ENCODE data around the gene GIMAP8.

GIMAP8 gene

DNA sequence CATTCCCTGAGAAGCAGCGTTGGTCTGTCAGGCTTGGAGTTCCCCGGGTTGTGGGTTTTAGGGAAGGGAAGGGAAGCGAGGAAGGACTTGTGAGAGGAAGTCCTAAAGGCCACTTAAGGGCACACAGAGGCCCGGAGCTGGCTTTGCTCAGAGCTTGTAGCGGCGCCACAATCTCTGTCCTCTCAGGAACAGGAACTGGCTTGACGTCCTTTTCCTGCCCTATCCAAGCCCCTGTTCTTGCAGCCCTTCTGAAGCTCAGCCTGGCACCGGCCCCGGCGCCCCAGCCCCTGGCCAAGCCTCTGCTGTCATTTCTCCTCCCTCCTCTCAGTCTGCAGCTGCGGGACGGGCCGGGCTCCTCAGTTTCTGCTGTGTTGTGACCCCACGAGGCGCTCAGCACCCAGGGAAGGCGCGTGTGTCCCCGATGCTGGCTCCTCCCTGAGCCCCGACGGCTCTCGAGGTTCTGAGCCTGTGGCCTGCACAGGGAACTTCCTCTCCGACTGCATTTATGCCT is at the start of gene GIMAP8:
TSS of gene GIMAP8 (plus strand) at position 140 of the 511 bp plus-strand sequence. CDS start 16,069 bp downstream, outside the sequence.
- no peak for DNase-seq (ENCODE audit: low read depth in 2 of 2)

DNA sequence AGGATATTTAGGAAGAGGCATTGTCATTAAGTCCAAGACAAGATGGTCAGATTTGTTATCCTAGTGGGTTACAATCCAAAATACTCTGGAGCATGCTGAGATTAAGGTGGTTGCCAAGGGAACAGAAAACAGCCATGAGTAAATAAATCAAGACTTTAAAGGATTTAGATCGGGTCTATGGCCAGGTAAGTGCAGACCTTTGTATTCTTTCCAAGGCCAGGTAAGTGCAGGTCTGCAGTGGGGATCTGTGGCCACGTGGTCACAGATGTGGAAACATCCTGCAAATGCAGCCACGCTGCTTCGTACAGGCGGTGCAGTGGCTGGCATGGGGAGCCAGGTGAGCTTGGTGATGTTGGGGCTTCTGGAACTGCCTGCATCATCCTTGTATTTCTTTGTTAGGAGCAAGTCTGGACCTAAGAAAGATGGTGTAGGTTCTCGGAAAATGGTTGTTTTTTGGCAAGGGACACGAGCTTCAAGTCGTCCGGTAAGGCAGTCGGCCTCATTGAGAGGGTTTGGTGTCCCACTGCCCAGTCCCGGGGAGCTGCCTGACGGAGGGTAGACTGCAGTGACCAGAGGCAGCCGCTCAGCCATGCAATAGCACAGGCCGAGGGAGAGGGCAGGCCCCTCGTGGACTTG is 49.5 kb upstream of the GIMAP8 start:
- no peak for DNase-seq (ENCODE audit: low read depth in 2 of 2)

DNA sequence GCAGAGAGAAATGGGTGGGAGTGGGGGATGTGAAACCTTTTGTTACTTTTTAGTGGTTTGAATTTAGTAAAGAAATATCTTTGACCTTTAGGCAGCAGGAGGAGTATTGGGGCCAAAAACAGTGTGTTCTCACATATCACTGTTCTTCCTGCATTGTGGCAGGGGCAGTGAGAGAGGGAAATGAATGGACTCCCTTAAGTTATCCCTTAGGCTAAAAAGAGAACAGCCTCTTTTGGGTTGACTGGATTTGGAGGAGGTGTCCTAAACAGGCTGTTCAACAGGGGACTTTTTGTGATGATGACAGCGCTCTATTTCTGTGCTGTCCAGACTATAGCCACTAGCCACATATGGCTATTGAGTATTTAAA is 49.0 kb upstream of the GIMAP8 start:
- no peak for DNase-seq (ENCODE audit: low read depth in 2 of 2)

DNA sequence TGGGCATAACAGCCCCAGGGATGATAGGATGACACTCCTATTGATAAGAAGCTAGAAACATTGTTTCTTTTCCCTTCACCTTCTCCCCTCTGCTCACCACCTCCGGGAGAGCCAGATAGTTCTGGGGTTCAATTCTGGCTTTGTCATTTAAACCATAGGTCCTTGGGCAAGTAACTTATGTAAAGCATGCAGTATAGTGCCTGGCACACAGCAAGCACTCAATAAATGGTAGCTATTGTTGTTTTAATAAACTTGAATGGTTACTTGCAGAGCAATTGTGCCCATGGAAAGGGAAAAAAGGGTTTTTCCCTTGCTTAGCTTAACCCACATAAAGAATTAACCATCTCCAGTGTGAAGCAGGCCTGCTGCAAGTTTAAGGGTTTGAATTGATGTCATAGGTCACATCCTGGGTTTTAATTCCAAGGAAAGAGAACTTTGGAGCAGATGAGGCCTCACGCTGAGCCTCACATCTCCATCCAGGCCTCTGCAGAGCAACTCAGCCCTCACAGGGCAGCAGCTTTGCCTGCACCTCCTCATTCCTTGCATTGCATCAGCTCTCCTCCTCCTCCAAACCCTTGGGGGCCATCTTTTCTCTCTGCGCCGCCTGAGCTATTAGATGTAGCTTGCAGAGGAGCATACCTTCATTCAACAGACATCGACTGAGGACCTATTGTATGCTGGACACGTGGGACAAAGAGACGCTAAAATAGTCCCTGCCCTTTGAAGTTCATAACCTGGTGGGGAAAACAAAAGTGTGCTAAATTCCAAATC is 48.4 kb upstream of the GIMAP8 start:
- no peak for DNase-seq (ENCODE audit: low read depth in 2 of 2)

DNA sequence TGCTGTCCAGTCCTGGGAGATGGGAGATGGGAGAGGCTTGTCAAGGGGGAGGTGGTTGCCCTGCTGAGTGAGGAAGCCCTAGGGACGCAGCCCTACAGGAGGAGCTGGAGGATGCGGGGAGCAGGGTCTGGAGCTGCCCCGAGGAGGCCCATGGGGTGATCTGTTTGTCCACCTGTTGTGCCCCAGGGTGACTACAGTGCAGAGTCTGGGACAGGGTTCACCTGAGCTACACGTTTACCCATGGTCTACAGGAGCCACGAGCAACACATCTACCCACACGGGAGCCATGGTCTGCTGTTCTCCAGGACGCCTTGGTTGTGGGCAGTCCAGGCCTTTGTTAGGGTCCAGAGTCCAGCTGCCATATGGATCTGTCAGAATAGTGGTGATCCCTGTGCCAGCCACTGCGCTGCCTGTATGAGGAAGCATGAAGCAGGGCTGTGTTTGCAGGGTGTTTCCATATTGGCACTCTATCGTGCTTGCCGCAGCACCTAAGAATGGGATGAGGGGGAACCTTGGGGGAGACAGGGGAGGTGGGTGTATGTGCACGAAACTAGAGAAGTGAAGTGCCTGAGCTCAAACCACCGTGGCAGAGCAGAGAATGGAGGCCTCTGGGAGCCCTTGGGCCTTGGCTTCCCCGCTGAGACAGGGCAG is 47.6 kb upstream of the GIMAP8 start:
- DNase-seq (ENCODE audit: low read depth in 2 of 2) = no peak

DNA sequence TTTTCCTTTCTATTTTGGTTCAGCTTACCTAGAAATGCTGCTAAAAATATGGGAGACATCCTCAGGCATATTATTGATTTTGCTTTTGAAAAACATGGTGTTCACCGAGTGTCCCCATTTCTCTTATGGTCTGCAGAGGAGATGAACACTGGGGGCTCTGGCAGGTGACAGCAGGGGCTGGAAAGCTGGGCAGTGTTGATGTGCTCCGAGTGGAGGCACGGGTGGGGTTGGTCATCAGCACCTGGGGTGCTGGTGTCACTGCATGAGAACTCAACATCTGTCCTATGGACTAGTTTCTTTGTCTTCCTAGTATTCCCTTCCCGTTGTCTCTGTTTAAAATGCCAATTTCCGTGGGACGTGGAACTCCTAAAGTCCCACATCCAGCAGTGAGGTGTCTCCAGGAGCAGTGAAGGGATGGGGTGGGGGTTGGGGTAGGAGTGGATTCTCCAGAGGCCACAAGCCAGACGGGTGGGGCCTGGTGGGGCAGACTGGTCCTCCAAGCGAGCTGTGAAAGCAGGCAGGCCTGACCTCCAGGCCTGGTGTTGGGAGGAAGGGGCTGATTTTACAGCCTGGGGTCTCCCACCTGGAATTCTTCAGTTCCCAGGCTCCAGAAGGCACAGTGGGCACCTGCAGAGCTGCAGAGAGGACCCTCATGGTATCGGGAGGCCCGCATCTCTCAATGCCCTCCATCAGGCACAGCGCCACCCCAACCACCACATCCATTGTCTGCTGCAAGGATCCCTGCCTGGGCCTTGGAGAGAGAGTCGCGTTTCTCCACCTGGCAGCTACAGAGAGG is 46.9 kb upstream of the GIMAP8 start:
- DNase-seq (ENCODE audit: low read depth in 2 of 2) = no peak

DNA sequence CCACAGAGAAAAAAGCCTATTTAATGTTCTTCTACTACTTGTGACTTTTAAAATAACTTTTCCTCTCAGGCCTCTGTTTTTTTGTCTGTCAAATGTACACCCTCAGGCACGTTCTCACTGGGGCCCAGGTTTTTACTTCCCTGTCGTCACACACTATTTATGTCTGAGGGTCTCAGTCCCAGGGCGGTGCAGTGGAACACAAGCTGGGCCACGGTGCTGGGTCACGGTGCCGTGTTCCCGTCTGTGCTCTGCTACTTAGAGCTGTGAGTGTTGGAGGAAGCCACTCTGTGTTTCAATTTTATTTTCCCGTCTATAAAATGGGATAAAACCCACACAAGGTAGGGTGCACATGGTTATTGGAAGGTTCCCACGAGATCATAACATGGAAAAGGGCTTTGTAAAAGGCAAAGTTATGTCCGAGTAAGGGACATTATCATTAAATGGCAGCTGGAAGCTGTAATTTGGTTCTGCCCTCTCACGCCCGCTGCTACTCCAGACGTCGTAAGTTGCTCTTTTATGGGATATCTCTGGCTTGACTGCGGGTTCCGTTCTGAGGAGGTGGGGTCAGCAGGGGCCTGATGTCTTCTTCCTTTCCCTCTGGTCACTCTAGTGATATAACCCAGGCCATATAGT is 46.1 kb upstream of the GIMAP8 start:
- DNase-seq (ENCODE audit: low read depth in 2 of 2) = no peak

DNA sequence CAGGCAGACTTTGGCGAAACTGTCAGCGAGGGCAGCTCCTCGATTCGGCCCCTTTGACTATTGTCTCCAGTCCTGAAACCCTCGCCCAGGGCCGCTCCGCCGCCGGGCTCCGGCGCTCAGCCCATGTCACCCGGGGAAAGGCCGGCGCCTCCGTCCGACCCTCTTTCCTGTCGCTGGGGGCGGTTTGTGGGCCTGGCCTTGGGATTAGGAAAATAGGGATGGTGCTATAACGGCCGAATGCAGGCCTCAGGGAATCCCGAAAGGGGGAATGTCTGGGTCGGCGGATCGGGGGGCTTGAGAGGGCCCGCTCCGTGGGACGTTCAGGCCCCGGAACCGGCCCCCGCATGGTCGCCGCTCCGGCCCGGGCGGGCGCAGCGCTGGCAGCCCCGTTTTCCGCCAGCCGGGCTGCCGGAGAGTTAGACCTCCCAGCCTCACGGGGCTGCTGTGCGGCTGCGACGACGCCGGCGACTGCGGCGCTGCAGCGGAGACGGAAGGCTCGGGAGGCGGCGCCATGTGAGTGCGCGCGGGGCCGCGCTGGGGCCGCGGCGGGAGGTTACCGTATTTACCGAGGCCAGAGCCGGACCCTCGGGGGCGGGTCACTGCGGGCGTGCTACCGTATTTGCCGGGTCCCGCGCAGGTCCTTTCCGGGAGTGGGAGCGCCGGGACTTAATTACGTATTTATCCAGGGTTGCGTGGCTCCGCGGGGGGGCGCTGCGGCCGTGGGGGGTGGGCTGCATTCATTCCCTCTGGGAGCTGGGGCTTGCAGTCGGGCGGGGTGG is 45.4 kb upstream of the GIMAP8 start:
- DNase-seq (ENCODE audit: low read depth in 2 of 2) = peak; percentile 74 to 77

DNA sequence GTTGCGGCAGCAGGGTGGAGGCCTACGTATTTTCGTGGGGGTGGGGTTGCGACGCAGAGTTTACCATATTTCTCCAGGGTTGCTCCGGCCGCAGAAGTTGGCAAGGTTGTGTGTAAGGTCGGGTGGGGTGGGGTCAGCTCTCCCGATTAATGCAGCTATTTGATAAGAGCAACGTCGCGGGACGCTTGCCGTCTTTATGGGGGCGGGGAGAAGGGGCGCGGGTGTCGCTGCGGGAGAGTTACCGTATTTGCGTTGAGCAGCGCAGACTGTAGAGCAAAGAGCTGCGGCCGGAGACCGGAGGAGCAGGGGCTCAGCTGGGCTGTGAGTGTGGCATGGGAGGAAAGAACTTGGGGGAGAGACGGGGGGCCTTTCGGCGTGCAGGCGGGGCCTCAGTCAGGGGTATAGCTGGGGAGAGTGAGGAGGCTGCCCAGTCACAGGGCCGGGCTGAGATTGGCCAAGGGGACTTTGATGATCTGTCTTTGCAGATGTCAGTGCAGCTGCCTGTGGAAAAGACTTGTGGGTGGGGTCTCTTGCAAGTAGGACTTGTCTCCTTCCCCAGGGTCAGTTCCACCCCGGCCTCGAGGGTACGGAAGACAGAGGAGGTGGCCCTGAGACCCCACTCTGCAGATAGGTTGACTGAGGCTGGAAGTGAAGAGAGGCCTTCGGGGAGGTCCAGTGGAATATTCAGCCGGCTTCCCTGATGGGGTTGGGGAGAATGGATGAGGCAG is 44.7 kb upstream of the GIMAP8 start:
- DNase-seq (ENCODE audit: low read depth in 2 of 2) = no peak

DNA sequence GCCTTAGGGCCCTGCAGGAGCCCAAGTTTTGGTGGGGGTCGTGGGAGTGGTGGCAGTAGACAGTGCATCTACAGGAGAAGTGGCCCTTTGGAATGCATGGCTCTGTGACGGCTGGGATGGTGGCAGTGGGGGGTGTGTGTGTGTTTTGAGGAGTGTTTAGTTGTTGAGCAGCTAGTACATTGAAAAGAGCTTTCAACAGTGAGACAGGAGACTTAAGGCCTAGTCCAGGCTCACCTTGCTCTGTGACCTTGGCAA is 44.2 kb upstream of the GIMAP8 start:
- DNase-seq (ENCODE audit: low read depth in 2 of 2) = no peak

DNA sequence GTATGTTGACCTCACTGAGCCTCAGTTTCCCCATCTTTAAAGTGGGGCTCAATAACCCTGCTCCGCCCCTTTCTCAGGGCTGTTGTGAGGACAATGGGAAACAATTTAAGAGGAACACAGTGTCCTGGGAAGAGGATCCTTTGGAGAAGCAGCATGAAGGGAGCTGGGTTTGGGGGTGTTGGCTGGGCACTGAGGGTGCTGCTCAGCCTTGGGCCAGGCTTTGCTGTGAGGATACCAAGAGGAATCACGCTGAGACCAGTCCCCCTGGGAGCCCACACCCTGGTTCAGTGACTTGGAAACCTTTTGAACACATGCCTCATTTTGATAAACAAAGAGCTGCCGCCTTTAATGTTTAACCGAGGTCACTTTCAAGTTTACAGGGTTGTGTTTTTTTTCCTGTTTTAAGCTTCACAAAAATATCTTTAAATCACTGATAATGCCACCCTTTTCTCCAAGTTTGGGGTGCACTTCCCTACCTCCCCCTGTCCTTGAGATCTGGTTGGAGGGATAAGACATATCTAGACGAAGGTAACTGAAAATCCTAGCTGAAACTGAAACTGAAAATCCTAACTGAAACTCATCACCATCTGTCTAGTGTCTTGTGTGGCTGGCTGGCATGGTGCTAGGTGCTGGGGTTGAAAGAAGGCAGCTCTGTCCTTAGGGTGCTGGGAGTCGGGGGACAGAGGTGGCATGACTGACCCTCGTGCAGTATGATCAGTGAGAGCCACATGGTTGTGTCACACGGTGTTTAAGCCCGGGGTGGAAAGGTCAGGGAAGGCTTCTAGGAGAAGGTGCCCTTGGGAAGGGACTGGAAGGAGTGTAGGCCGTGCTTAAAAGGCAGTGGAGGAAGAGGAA is 43.6 kb upstream of the GIMAP8 start:
- DNase-seq (ENCODE audit: low read depth in 2 of 2) = no peak

DNA sequence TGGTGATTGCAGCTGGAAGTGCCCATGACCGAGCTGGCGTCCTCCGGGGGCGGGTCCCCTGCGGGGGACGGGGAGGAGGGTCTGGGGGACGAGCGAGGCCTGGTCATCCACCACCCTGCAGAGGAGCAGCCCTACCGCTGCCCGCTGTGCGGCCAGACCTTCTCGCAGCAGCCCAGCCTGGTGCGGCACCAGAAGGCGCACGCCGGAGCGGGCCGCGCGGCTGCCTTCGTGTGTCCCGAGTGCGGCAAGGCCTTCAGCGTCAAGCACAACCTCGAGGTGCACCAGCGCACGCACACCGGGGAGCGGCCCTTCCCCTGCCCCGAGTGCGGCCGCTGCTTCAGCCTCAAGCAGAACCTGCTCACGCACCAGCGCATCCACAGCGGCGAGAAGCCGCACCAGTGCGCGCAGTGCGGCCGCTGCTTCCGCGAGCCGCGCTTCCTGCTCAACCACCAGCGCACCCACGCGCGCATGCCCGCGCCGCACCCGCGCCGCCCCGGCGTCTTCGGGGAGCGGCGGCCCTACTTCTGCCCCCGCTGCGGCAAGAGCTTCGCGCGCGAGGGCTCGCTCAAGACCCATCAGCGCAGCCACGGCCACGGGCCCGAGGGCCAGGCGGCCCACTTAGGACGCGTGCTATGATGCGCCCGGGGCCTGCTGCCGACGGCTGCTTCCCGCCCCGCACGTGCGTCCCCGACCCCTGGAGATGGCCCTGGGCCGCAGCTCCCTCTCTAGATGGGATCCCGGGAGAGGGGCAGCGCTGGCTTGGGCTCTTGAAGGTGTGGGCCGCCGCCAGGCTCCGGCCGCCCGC is 42.6 kb upstream of the GIMAP8 start:
- no peak for DNase-seq (ENCODE audit: low read depth in 2 of 2)

DNA sequence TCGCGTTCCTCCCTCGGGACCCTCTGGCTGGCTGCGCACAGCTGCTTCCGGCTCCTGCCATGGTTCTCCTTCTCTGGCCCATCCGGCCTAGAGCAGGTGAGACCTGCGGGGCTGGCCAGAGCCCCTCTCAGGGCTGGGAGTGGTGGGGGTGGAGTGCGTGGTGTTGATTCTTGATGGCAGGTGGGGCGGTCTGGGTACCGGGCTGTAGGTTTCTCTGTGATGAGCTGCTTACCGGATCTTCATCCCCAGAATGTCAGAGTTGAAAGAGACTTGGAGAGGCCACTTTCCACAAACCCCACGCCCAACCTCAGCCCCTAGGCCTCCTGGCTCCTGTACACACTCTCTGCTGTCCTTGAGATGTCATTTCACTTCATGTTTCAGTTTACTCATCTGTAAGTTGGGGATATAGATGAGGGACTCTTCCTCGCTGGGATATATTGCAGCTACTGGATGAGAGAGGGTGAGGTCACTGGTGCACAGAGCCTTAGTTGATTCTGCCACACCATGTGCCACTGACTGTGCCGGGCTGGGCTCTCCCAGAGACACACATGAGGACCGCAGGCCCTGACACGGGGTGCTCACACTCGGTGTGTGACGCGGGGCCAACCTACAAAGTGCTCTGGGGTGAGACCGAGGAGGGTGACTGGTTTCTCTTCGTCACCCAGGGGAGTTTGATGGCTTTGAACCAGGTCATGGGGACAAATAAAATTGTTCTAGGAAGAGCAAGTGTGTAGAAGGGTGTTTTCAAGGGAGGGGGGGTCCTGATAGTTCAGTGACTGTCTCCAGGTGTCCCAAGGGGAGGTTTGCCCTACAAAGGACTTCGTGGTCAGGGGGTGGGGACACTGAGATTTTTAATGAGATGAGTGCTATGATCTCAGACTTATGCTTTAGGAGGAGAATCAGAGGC is 41.8 kb upstream of the GIMAP8 start:
- no peak for DNase-seq (ENCODE audit: low read depth in 2 of 2)

DNA sequence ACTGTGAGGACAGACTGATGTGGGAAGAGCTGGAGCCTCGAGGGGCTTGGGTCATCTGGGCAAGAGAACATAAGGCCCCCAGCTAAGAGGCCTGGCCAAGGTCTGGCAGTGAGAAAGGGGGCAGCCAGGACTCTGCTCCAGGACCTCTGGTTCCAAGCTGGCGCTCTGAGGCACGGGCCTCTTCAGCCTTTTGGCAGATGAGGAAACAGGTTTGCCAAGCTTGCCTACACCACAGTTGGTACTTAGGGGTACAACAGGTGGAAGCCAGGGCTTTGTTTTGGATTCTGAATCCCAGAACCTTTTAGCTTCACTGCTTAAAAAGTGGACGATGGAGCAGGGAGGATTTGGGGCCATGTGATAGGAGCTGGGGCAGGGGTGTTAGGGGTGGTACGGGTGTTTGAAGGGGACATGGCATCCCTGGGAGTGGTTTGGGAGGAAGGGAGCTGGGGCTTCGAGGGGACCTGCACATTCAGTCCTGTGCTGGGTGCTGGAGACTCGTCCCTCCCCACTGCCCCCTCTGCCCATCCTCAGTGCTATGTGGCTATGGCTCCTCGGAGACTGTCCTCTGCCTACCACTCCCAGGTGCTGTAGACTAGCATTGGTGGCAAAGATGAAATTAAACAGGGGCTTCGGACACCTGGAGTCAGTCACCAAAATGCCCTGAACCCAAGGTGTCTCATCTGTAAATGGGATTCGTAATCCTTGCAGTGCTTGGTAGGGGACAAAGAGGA is 41.0 kb upstream of the GIMAP8 start:
- no peak for DNase-seq (ENCODE audit: low read depth in 2 of 2)

DNA sequence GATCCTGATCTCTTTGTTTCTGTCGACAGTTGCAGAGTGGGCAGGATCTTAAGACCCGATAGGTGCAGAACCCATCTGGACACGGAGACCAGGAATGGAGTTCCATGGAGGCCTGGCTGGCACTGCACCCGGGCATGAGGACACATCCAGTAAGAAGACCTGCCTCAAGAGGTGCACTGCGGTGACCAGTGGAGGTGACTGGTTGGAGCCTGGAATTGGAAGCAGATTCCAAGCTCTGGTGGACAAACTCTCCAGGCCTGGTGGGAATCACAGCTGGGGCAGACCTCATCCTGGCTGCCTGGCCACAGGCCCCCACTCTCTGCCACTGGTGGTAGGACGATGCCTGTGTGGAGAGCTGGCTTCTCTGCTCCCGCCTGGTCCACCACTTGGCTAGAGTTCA is 40.3 kb upstream of the GIMAP8 start:
- DNase-seq (ENCODE audit: low read depth in 2 of 2) = no peak

DNA sequence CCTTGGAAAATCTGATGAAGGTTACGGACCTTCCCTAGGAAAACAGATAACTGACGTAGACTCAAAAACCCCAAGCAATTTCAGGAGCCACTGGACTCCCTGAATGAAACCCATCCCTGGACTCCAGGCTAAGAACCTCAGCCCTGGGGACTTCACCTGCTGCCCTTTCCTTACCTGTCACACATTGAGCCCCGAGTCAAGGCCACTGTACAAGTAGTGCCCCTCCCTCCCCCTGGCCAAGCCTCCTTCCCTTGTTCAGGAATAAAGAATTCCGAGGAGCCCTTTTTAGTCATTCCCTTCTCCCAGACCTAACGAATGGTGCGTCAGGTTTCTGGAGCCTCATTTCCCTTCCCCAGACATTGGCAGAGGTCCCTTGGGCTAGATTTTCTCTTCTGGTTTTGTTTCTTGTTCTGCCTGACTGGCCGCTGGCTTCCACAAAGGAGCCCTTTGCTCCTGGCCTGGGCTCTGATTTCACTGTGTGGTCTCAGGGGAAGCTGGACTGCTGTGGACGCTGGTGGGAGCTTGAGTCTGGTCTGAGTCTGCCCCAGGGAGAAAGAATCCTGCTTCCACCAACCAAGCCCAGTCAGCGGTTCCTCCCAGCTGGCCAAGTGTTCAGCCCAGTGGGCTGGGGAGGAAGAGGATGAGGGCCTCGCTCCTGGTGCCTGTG is 39.6 kb upstream of the GIMAP8 start:
- no peak for DNase-seq (ENCODE audit: low read depth in 2 of 2)

Data from fibroblast of skin of left biceps (primary cell).